HG03521 (cell line): ENCODE results near the gene ANO2.

Experiments used
- ATAC-seq: cut with Tn5 transposase; IDR thresholded peaks from one replicate; pipeline ENCODE4 v1.9.1; 2021; ENCODE audit warnings: mild to moderate bottlenecking, moderate library complexity; ENCODE audit not compliant: unreplicated experiment

Gene ANO2

DNA sequence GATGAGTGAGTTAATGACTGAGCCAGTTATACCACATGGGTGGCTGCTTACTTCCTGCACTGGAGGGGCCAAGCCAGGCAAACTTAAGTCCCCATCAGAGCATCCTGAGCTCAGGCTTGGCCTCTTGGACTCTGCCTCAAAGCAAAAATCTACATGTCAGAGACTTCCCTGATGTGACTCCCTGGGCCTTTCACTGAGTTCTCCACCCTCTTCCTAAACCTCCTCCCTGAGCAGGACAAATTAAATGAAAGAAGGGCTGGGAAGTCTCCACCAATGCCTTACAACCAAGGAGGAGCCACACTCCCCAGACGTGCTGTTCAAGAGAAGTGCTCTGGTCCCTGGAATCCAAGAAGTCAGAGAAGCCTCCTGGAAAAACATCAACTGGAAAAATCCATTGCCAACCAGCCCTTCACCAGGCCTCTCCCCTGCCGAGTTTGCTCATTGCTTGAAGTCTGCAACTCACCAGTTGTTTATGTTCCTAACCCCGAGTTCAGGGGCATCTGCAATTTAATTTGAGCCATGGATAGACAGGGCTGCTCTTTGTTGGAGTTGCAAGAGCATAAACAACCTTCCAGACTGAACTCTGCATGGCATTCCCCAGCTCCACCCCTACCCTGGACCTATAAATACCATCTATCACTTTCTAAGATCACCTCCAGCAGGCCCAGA is 160.5 kb downstream of the ANO2 start:
- no peak for ATAC-seq

DNA sequence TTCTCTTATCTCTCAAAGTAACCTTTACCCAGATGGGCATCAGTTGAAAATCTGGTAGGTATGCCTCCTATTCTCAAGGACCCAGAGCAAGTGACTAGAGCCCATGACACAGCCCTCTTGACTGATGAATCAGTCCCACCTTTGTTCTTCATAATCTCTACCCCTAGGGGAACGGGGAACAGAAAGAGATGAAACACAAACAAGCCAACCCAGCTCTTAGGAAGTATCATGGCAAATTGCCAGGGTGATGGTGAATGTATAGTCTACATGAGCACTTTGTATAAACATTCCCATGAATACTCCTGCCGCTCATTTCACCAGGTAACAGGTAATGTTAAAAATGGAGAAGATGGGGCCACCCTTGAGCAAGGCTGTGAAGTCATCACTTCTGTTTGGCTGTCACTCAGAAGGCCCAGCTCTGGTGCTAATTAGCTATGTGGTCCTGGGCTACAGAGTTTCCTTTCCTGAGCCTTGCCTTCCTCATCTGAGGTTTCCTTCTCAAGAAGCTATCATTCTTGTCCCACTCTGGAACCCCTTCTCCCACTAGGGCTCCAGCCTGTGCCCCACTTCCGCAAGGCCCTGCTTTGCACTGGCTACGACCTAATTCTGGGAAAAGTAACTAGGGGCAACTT is 161.7 kb downstream of the ANO2 start:
- no peak for ATAC-seq

DNA sequence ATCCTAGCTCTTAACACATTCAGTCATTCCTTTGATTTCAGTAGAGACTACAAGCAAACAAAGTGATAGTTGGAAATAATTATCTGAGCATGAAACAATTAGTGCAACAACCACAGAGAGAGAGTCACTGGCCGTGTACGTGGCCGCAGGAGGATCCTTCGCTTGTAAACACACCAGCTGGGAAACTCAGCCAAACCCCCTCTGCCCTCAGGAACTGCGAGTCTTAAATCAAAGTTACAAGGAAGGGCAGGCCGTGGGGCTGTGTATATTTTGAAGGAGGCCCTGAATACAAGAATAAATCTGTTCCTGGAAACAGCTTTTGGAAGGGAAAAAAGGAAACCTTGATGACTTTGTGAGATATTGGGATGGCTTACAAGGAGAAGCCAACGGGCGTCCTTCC is 164.5 kb downstream of the ANO2 start:
- no peak for ATAC-seq

DNA sequence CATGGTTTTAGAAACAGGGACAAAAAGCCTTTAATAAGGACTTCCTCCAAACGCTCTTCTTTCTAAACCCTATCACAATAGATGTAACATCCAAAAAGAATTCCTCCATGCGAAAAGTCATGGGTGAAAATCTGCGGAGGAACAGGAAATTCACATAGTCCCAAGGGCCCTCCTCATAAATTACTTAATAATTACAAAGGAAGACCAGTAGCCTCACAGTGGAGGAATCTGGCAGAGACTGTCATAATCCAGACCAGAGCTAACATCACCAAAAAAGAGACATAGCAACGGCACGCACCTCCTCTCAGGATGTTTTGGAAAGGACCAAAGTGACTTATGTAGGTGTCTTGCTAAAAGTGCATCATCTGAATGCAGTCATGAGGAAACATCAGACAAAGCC is 165.7 kb downstream of the ANO2 start:
- no peak for ATAC-seq

DNA sequence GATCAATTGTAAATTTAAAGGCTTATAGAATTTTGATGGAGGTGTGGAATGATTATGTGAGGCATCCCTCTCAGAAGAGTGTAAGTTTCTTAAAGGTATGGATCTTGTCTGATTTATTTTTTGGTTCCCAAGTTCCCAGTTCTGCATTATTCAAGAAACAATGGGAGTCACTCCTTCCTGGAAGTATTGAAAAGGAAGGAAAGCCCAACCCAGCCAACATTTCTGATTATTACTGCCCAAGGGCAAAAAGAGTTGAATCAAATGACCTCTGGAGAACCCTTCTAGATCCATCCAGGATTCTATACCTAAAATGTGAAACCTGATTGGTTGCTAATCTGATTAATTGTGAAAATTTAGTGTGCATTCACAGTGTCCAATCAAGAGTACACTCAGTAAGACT is 166.2 kb downstream of the ANO2 start:
- no peak for ATAC-seq

DNA sequence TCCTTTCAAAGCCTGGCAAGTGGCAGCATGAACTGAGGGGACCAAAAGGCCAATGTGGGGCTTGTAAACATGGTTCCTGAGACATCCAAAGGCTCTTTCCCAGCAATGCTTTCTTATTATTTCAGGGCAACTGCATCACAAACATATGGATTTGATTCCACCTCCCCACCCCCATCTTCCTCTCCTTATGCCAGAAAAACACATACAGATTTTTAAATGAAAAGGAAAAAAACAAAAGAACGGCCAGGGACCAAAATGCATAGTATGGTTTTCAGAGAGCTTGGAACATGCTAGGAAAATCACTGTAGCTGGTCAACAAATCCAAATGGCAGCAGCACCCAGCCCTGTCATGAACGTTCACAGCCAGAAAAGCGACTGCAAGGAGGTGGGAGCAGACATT is 167.6 kb downstream of the ANO2 start:
- no peak for ATAC-seq

DNA sequence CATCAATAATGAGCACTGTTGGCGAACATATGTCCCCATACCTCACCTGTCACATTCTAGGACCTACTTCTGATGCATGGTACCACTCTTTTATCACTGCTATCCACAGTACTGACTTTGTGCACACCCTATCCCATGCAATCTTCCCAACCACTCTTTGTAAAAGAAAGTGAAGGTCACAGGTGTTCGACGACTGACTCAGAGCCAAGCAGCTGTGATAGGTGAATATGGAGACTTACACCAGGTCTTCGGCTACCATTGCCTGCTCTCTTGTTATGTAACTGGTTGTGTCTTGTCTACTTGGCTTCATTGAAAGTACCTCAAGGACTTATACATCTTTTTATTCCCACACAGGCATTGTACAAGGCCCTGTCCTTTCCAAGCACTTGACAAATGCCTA is 169.0 kb downstream of the ANO2 start:
- ATAC-seq, result no peak

DNA sequence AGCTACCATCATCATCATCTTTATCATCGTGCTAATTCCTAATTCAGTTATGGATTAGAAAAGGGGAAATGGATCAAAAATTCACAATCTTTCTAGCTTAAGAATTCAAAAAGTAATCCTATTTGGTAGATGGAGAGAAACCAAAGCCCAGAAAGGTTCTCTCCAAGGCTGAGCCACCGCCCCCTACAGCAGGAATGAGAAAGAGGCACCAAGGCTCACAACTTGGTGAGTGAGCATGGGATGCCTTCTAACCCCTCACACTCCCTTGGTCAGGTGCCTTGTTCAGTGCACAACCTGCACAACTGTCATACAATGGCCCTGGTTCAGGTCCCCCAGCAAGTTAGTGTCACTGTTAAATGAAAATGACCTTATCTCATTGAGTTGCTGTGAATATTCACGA is 171.5 kb downstream of the ANO2 start:
- ATAC-seq, result no peak

DNA sequence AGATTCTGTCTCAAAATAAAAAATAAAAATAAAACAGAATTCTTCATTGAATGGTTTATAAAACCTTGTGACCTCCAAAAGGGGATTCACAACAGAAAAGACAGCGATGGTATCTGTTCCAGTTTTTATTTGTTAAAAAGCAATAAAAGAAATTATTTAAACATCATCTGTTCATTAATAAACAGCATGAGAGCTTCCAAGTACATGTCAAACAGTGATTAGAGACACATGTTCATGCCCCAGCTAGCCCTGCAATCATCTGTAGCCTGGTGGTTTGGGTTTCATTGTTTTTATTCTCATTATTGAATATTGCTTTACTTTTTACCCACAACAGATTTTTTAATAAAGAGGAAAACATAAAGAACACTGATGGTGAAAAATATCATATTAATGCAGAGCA is 173.3 kb downstream of the ANO2 start:
- ATAC-seq, result no peak

DNA sequence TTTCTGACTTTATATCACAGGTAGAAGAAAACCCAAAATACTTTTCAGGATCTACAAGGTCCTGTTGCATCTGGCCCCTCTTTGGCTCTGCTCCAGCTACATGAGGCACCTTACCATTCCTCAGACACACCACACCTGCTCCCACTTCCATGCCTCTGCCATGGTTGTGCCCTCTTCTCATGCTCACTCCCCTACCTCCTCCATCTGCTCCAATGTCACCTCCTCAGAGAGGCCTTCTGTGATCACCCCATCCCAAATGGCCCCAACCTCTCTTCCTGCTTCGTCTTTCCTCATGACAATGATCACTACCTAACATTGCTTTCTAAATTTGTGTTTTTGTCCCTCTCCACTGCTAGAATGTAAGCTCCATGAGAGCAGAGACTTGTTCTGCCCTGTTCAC is 174.3 kb downstream of the ANO2 start:
- no peak for ATAC-seq

DNA sequence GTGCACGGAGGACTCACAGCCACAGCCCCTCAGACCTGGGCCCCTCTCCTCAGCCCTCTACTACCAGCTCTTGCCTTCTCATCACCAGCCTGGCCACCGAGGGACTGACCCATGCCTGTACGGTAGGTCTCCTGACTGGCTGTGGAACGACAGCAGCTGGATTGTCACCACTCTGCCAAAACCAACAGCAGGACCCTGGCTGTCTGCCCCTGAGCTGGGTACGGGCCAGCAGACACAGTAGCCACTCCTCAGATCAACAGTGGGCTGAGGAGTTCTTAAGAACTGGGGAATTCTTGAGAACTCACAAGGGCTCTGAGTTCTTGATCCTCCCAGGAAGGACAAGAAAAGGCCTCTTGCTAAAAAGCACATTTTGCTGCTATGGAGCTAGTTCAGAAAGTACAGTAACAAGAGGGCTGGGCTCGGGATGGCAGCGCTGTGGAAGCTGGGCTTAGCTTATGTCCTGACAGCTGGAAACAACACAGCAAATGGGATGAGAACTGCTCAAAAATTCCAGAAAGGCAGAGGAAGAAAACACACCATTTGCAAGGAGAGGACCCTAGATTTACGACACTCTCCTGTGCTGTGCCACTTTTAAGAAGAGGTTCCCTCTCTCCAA is 176.4 kb downstream of the ANO2 start:
- no peak for ATAC-seq

DNA sequence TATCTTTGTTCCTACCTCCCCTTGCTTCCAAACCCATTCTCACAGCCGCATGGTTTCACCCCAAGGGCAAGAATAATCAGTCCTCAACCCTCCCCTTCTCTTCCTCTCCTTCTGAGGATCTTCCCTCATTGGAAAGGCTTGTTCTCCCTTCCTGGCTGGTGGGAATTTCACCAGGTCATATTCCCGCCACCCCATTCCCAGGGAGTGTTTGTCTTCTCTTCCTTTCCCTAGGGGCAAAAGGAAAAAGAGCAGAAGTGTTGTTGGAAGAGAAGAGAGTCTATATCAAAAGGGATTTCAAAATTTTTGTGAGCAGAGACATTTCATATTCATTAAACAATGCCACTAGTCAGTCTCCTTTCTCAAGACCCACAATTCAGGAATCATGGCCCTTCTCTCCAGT is 176.9 kb downstream of the ANO2 start:
- ATAC-seq, result no peak

DNA sequence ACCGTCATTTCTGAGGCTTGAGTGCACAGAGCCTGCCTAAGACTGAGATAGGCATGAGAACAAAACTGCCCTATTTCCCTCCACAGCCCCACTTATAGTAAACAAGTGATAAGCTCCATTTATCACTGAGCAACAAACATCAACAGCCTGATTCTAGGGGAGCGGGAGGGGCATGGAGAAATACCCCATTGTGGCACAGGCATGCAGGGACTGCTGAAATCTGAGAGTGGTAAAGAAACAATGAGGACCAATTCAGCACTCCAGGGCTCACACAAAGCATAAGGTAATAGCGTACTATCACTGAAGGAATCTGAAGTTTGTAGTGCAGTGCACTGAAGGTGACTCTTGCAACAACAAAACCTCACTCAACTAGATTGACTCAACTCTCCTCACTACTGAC is 186.7 kb downstream of the ANO2 start:
- no peak for ATAC-seq

DNA sequence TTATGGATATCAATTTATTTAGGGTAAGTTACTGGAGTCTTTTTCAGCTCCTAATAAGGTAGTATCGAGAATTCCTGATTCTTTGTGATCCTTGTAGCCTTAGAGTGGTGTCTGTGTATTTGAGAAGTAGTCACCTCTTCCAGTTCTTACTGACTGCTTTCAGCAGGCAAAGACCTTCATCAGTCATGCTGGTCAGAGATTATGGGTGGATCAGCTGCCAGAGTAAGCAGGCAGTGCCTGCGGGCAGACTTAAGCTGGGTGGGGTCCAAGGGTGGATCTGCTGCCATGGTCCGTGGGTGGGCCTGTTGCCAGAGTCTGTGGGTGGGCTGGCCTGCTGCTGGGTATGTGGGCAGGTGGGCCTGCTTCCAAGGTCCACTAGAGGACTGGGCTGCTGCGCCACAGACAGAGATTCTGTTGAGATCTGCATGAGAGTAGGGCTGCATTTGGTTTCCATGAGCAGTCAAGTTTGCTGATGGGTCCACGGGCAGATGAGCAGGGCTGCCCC is 188.7 kb downstream of the ANO2 start:
- no peak for ATAC-seq

DNA sequence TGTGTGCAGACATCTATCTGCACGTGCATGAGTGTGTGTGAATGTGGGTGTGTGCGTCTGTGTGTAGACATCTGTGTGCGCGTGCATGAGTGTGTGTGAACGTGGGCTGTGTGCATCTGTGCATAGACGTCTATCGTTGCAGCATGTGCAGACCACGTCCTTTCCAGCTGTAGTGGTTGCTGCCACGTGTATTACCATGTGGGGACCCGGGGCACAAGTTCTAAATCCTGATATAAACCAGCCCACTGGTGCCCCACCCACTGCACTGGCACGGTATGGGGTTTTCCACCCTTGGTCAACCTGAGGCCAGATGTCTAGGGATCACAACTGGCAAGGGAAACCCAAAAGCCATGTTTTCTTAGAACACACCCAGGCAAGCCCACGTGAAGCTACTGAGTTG is 197.0 kb downstream of the ANO2 start:
- ATAC-seq, result no peak

DNA sequence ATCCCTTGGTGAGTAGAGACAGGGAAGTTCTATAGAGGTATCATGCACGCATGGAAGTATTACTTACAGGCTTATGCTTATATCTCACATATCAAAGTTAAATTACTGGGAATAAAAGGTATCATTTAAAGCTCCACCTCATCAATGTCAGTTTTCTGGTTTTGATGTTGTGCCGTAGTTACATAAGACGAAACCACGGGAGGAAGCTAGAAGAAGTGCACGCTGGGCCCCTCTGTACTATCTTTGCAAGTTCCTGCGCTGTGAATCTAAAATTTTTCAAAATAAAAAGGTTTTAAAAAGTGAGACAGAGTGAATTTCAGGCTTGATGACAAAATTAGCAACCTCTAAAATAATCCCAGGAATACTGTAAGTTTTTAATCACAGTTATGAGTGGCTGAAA is 198.1 kb downstream of the ANO2 start:
- ATAC-seq, result no peak

DNA sequence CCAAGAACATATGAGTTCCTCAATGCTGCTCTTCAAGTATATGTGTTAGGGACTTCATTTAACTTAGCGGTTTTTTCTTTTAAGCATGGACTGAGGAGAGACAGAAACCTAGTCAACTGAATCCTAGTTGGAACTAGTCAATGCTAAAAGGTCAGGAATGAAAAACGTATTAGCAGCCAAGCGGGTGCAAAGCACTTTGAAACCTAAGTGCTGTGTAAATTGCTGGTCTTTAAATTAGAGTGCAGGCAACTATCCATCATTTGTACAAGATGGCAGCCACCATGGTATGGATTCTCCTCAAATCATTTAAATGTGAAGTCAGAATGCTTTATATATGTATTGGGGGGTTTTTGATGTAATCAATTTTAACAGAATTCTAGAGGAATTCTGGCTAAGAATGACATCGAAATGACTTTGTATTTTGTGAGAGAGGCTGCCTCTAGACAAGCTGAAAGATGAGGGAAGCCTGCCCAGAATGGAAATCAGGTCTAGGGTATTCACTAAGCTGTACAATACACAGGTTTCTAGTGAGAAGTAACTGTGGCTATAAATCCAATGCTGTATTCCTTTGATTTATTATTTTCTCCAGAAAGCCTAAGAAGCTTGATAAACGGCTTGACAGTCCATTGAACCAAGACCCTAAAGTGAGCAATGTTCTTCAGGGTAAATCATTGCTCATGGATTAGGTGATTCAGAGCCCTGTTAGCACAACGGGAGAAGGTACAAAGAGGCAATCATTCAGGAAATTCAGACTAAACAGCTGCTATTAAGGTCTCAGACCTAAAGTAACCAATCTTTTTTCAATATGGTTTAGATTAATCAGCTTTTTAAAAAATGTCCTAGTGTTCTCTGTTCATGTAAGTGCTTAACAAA is 198.8 kb downstream of the ANO2 start:
- ATAC-seq, result no peak

DNA sequence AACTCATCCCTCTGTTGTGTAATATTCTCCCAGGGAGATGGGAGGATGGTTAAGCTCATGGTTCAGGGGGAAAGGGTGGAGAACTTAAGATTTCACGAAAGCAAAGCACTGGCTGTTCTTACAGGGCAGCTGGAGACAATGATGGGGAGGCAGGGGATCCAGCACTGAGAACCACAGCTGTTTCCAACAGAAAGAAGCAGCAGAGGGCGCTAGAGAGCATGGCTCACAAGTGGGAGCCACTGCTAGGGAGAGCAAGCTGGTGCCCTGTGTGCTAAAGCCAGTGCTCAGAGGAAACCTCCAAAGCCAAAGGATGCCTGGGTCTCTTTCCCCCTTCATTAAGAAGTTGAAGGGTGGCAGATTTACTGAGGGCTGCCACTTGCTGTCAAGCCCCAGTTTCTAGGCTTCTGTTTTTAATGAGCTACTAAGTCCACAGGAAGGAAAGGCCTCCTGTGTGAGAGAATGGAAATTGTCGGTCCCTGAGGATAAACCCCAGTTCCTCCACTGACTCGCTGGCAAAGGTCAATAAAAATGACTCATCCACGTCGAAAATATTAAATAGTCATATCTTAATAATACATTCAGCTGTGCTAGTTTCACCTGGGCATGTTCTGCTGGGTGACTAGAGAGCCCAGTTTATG is 199.7 kb downstream of the ANO2 start:
- no peak for ATAC-seq

DNA sequence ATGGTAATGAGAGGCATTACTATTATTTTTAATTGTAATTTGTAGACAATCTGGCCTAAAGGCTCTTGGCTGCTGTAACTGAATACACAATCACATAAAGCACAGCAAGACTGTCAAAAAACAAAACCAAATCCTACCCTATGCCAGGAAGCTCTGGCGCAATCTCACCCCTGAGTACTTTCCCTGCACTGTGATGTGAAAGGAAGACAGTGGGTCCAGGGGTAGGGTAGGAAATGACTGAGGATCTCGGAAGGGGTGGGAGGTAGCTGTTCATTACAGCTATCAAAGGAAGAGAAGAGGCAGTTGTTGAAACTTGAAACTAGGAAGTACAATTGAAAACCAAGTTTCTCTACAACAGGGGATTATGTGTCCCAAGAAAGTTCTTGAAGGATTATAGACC is 202.8 kb downstream of the ANO2 start:
- ATAC-seq, result no peak

DNA sequence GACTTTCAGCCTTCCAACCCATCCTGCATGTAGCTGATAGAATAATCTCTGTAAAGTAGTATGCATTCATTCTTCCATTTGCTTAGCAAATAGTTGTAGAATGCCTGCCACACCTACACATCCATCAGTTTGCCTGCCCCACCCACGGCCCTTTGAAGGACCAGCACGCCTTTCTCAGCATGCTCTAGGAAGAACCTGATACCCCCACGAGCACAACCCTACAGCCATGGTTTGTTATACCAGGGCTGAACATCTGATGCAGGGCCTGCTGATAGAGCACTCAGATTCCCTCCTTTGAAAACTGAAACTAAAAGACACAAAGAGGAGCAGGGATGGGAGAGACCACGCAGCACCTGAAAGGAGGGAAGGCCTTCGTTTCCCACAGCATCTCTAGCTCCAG is 205.1 kb downstream of the ANO2 start:
- no peak for ATAC-seq

DNA sequence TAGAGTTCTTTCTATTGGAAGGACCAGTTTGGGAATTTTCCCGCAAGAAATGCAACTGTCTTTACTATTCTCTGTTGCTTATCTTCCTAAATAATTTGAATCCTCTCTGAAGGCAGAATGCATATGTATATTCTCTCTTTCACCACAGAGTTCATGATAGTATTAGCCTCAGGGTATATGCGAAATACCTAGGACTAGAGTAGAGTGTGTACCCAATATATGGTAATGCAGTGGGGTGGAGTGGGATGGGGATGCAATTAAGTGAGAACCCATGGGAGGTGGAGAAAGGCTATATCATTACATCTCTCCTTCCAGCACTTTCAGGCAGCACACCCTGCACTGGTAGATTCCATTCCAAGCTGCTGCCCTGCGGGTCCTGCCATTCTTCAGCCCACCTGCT is 207.3 kb downstream of the ANO2 start:
- no peak for ATAC-seq
